AG09319 (cell line): Measurements from ENCODE around the gene RNF7.

ENCODE experiments used
- DNase-seq: peaks from one replicate; pipeline ENCODE4 v3.0.0-alpha.2; 2010; ENCODE audit warnings: low read depth; ENCODE audit errors: extremely low read depth
- TF ChIP-seq, protein P1 (sequence below): IDR thresholded peaks from 2 replicates; pipeline ENCODE4 v1.5.1; 2011; ENCODE audit warnings: low read depth, mild to moderate bottlenecking, inconsistent platforms, low read length, moderate library complexity

RNF7 gene

GRCh38 chr3:141737093-141737492 lies 1.0 kb upstream of the RNF7 start:
- TF ChIP-seq, protein P1, sequence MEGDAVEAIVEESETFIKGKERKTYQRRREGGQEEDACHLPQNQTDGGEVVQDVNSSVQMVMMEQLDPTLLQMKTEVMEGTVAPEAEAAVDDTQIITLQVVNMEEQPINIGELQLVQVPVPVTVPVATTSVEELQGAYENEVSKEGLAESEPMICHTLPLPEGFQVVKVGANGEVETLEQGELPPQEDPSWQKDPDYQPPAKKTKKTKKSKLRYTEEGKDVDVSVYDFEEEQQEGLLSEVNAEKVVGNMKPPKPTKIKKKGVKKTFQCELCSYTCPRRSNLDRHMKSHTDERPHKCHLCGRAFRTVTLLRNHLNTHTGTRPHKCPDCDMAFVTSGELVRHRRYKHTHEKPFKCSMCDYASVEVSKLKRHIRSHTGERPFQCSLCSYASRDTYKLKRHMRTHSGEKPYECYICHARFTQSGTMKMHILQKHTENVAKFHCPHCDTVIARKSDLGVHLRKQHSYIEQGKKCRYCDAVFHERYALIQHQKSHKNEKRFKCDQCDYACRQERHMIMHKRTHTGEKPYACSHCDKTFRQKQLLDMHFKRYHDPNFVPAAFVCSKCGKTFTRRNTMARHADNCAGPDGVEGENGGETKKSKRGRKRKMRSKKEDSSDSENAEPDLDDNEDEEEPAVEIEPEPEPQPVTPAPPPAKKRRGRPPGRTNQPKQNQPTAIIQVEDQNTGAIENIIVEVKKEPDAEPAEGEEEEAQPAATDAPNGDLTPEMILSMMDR = no peak
- no peak for DNase-seq

GRCh38 chr3:141737678-141738021 lies 448 bp upstream of the RNF7 start:
- TF ChIP-seq, protein P1 = no peak
- DNase-seq = no peak

DNA sequence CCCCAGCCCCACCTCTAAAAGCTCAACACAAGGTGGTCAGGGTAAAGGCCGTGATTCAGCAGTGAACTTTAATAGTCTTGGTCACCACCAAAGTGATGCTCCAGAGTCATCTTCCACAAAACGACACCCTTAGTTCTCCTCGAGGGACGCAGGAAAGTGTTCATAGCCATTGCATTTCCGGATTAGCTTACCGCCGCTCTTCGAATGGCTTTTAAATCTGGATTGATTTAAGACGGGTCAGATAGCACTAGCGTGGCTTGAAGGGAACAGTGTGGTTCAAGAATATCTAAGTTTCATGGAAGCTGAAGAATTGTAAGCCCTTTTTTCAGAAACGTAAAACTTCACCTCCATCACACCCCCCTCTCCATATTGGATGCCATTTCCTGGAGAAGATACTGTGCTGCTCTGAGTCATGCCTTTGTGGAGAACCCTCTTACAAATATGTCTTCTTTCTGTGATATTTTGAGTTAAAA lies 829 bp downstream of the RNF7 start:
- TF ChIP-seq, protein P1 = no peak
- DNase-seq = no peak

GRCh38 chr3:141739731-141740130 lies 1.6 kb downstream of the RNF7 start:
- TF ChIP-seq, protein P1 = no peak
- no peak for DNase-seq

DNA sequence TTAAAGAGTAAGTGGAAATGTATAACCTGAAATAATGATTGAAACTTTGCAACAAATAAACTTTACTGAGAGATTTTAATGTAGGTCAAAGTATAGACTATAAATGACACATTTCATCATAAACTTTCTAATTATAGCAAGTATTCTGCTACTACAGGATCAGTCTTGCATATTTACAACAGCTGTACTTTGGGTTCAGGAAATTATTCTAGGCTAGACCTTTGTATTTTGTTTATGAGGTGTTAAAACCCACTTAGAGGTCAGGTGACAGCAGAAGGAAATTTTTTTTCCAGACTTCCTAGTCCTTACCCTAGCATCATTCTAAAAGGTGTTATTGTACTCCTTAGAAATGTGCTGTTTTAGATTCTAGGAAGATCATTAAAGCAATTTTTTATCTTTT lies 2.3 kb downstream of the RNF7 start:
- DNase-seq = no peak
- TF ChIP-seq, protein P1 = no peak

- TF ChIP-seq, protein P1 = no peak
- DNase-seq = no peak
Observed at GRCh38 chr3:141743305-141743704, 5.2 kb downstream of the RNF7 start.

GRCh38 chr3:141746962-141747361 lies 8.9 kb downstream of the RNF7 start:
- DNase-seq = no peak
- TF ChIP-seq, protein P1 = no peak
